GM12878 (cell line): ENCODE results near the gene ANLN. TPM values are rescaled to one million over a fixed set of nuclear protein-coding genes. Genes with fewer than 3 reads are reported as not detected.

Experiments used
- ATAC-seq: fragments of 200-7000 bp; cut with Tn5 transposase; 3 replicates; pipeline ENCODE4 v1.9.1; 2020; ENCODE audit warnings: mild to moderate bottlenecking, moderate library complexity
- BruUV-seq: library from RNA; stranded (reverse); fragments of 400-500 nt; replicated peaks from 2 replicates; lab custom pipeline; 2021; lab: Mats Ljungman, UMichigan
- CTCF ChIA-PET: fragments of 300-600 bp; sonication (Branson Sonifier 250); formaldehyde crosslinking; extraction: SDS; loops from one replicate; lab custom pipeline; 2021; ENCODE audit warnings: inconsistent platforms; lab: Yijun Ruan, JAX
- POLR2A ChIA-PET: fragments of 350-600 bp; formaldehyde crosslinking; extraction: SDS; loops from one replicate; lab custom pipeline; 2021; ENCODE audit warnings: inconsistent platforms; lab: Charles Lee
- RAD21 ChIA-PET: fragments of 300-600 bp; sonication (Branson Sonifier 250); formaldehyde crosslinking; loops from one replicate; lab custom pipeline; 2023; ENCODE audit warnings: antibody characterized with exemption; ENCODE audit not compliant: unreplicated experiment; lab: Charles Lee
- SMC1A ChIA-PET: fragments of 300-600 bp; sonication (Branson Sonifier 250); formaldehyde crosslinking; loops from one replicate; lab custom pipeline; 2023; ENCODE audit not compliant: unreplicated experiment, uncharacterized antibody; lab: Charles Lee
- DNase-seq: peaks from one replicate; pipeline ENCODE4 v3.0.0-alpha.2; 2011; ENCODE audit warnings: low read depth, low spot score
- FAIRE-seq: peaks from 3 replicates; lab custom pipeline; 2011; peaks lifted over from hg19 to GRCh38; lab: Jason Lieb, UNC
- H2AFZ ChIP-seq: 2 replicates; pipeline ENCODE4 v1.6.0; 2011; ENCODE audit warnings: low read depth, low read length, control low read depth; ENCODE audit not compliant: control insufficient read depth
- H3K27ac ChIP-seq: 2 replicates; pipeline ENCODE4 v1.5.1; 2011; ENCODE audit warnings: control low read depth; ENCODE audit not compliant: control insufficient read depth, insufficient read depth
- H3K27me3 ChIP-seq, 2 experiments: replicated peaks in 1 of 2; 2 replicates each; pipeline versions ENCODE4 v1.6.0 to v1.6.1; 2011; ENCODE audit warnings: low read length in 1 of 2; ENCODE audit not compliant: control insufficient read depth in 2 of 2, insufficient read depth in 2 of 2
- H3K36me3 ChIP-seq, 2 experiments: 2 replicates each; pipeline ENCODE4 v1.5.1; 2011; ENCODE audit warnings: low read length in 1 of 2; ENCODE audit not compliant: control insufficient read depth in 2 of 2, insufficient read depth in 2 of 2
- H3K4me1 ChIP-seq: 2 replicates; pipeline ENCODE4 v1.6.1; 2011; ENCODE audit warnings: mild to moderate bottlenecking, low read length, moderate library complexity, mixed read lengths; ENCODE audit not compliant: control insufficient read depth, insufficient read depth
- H3K4me2 ChIP-seq: 2 replicates; pipeline ENCODE4 v1.6.0; 2011; ENCODE audit warnings: control low read depth; ENCODE audit not compliant: control insufficient read depth, insufficient read depth
- H3K4me3 ChIP-seq: fragments of 200-600 bp; sonication (generic); 2 replicates; pipeline ENCODE4 v1.5.1; 2016
- H3K79me2 ChIP-seq: 2 replicates; pipeline ENCODE4 v1.6.0; 2011; ENCODE audit warnings: low read length; ENCODE audit not compliant: control insufficient read depth, insufficient read depth
- H3K9ac ChIP-seq: 2 replicates; pipeline ENCODE4 v1.8.0; 2011; ENCODE audit warnings: low read length, control low read depth, mixed read lengths; ENCODE audit not compliant: control insufficient read depth, insufficient read depth
- H3K9me3 ChIP-seq: replicated peaks from 3 replicates; pipeline ENCODE4 v1.5.1; 2011; ENCODE audit warnings: mild to moderate bottlenecking, low read length; ENCODE audit not compliant: control insufficient read depth, insufficient read depth
- H4K20me1 ChIP-seq: 2 replicates; pipeline ENCODE4 v1.6.0; 2011; ENCODE audit not compliant: control insufficient read depth, insufficient read depth
- CBX3 ChIP-seq: fragments of 200-600 bp; sonication (generic); IDR thresholded peaks from 2 replicates; pipeline ENCODE4 v1.6.1; 2016; ENCODE audit warnings: low read depth, borderline replicate concordance
- CBX5 ChIP-seq: sonication (generic); IDR thresholded peaks from 2 replicates; pipeline ENCODE4 v1.6.1; 2016; ENCODE audit warnings: low read depth, moderate library complexity, mild to moderate bottlenecking, inconsistent platforms
- CREB1 ChIP-seq: IDR thresholded peaks from 2 replicates; pipeline ENCODE4 v1.6.1; 2012; ENCODE audit warnings: low read depth, mild to moderate bottlenecking, inconsistent platforms
- EGR1 ChIP-seq, 2 experiments: IDR thresholded peaks; 1 replicate in 1 of 2; 2 replicates in 1 of 2; pipeline ENCODE4 v1.6.1; 2011 to 2012; ENCODE audit warnings: low read depth in 2 of 2, low read length in 2 of 2, borderline replicate concordance in 1 of 2, mild to moderate bottlenecking in 1 of 2, moderate library complexity in 1 of 2
- GATAD2B ChIP-seq: fragments of 450-650 bp; conservative IDR thresholded peaks from 2 replicates; pipeline ENCODE4 v1.6.1; 2017; ENCODE audit warnings: low read depth, mild to moderate bottlenecking, moderate library complexity
- MEF2A ChIP-seq: IDR thresholded peaks from 2 replicates; pipeline ENCODE4 v1.6.1; 2011; ENCODE audit warnings: low read depth, mild to moderate bottlenecking, low read length, moderate library complexity; ENCODE audit not compliant: insufficient read depth
- PML ChIP-seq: IDR thresholded peaks from 2 replicates; pipeline ENCODE4 v1.6.1; 2012; ENCODE audit warnings: low read length, inconsistent platforms
- POU2F2 ChIP-seq: IDR thresholded peaks from 3 replicates; pipeline ENCODE4 v1.6.1; 2011; ENCODE audit warnings: low read depth, mild to moderate bottlenecking, low read length, borderline replicate concordance
- SREBF1 ChIP-seq: IDR thresholded peaks from 2 replicates; pipeline ENCODE4 v1.6.1; 2012; ENCODE audit warnings: mild to moderate bottlenecking, low read length
- SUPT20H ChIP-seq: IDR thresholded peaks from 2 replicates; pipeline ENCODE4 v1.6.1; 2011; ENCODE audit warnings: low read depth, mild to moderate bottlenecking, low read length, moderate library complexity, borderline replicate concordance; ENCODE audit not compliant: control insufficient read depth
- TBL1XR1 ChIP-seq: IDR thresholded peaks from 2 replicates; pipeline ENCODE4 v1.6.1; 2012; ENCODE audit warnings: low read depth, low read length, improper control_type of control experiment
- ZNF217 ChIP-seq: fragments of 450-650 bp; IDR thresholded peaks from 2 replicates; pipeline ENCODE4 v1.6.1; 2017; ENCODE audit warnings: antibody characterized with exemption, mild to moderate bottlenecking
- ZNF24 ChIP-seq: fragments of 450-650 bp; IDR thresholded peaks from 2 replicates; pipeline ENCODE4 v1.6.1; 2017; ENCODE audit warnings: antibody characterized with exemption, mild to moderate bottlenecking
- WGBS: methylation state at CpG from one replicate; pipeline ENCODE4 v1.1.6; 2016; ENCODE audit warnings: low lambda C conversion rate; ENCODE audit not compliant: insufficient replicate concordance, insufficient coverage; ENCODE audit errors: missing lambda C conversion rate; 5-methylcytosine and 5-hydroxymethylcytosine counted together
- in situ Hi-C: fragments of 300-500 bp; cut with MboI; formaldehyde crosslinking; loops from 9 replicates; pipeline ENCODE4 v1.14.3; 2018; ENCODE audit warnings: mixed read lengths
- intact Hi-C: fragments of 100-400 bp; cut with micrococcal nuclease; formaldehyde crosslinking; loops from one replicate; pipeline ENCODE4 v1.14.2; 2022; ENCODE audit not compliant: unreplicated experiment
- polyA plus RNA-seq, 11 experiments: library from polyadenylated mRNA; depleted of rRNA in 4 of 11; unstranded in 6 of 11; stranded (reverse) in 5 of 11; fragments of >200 nt; fragmentation: Nextera tagmentation in 4 of 11; fragmentation: Illumina TruSeq in 1 of 11; extraction: Ambion mirVana in 4 of 11; extraction: Trizol in 1 of 11; gene quantifications; 1 replicate in 1 of 11; 2 replicates in 10 of 11; pipeline versions ENCODE4 v1.2.1 to v1.2.3, GENCODE V29; 2011 to 2016; ENCODE audit warnings: inconsistent platforms in 2 of 11, missing spikeins in 2 of 11, low read depth in 1 of 11
- total RNA-seq, 4 experiments: library from RNA; depleted of rRNA in 3 of 4; stranded (reverse); fragments of >200 nt in 3 of 4; fragmentation: Illumina TruSeq in 1 of 4; extraction: Trizol in 1 of 4; gene quantifications; 2 replicates each; pipeline versions ENCODE4 v1.2.1 to v1.2.3, GENCODE V29; 2013 to 2021
- TF ChIP-seq, protein P1 (sequence below): fragments of 450-650 bp; IDR thresholded peaks from 2 replicates; pipeline ENCODE4 v1.6.1; 2017; ENCODE audit warnings: antibody characterized with exemption, mild to moderate bottlenecking, moderate library complexity

Gene ANLN
- total and polyA plus RNA-seq, 10 of the 15 experiments (the other 5 are each of a cell fraction or from before 2014, with no cell fraction given): 9.5 to 32.1 (median 24.2) TPM

- H3K9ac ChIP-seq: no peak overlapping the region
- ChIA-PET CTCF (interaction anchor here (3.6 kb wide), 1 partner anchor 46 kb away, joined by 12 read pairs; no protein-coding TSS in a partner anchor), SMC1A (no interaction called here), RAD21 (no interaction called here), POLR2A (no interaction called here)
- H3K4me2 ChIP-seq: no peak overlapping the region
- BruUV-seq: no TSS peak
- peak overlapping the region; percentile 36 for H2AFZ ChIP-seq
- peaks cover 57% of the 10 kb centered on the region for H3K79me2 ChIP-seq
- H3K4me3 ChIP-seq: no peak overlapping the region
- intact Hi-C loops (no loop called here), in situ Hi-C loops (no loop called here)
- H4K20me1 ChIP-seq: no peaks in the 10 kb centered on the region
- H3K9me3 ChIP-seq: peaks cover 5% of the 10 kb centered on the region; the same call in 2 of the 3 replicates
- no peak for ATAC-seq
- peak; percentile 66; the same call in 1 of the 2 replicates for TF ChIP-seq CBX5
- TF ChIP-seq ZNF217: no peak
- TF ChIP-seq, all 136 proteins: peak for 1
- DNase-seq (no peak), FAIRE-seq (no peak)
- Histone ChIP-seq H3K36me3 (peaks cover 4 to 6% of the 10 kb centered on the region in 2 experiments; a peak in 3 of 4 replicates), H3K27me3 (no peaks in the 10 kb centered on the region), H3K27ac (no peak overlapping the region), H3K4me1 (no peaks in the 10 kb centered on the region)
- 100% methylated on average over 1 of the region's 1 CpG for WGBS
Measured at GRCh38 chr7:36395171-36395894, 5.7 kb downstream of the ANLN start.

DNA sequence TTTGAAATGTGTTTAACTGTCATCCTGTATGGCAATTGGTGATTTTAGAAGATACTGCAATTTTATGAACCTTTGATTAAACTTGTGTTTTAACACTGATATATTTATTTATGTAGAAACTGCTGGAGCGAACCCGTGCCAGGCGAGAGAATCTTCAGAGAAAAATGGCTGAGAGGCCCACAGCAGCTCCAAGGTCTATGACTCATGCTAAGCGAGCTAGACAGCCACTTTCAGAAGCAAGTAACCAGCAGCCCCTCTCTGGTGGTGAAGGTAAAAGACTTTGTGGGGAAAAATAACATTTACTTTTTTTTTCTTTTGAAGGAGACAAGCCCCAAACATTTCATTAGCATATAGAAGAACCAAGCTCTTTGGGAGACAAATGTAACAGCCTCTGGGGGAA, 6.5 kb downstream of the ANLN start:
- DNase-seq: no peak
- Histone ChIP-seq H3K4me2 (no peak overlapping the region), H3K27ac (no peak overlapping the region), H3K4me3 (no peak overlapping the region), H4K20me1 (no peaks in the 10 kb centered on the region), H3K9ac (no peak overlapping the region), H3K27me3 (no peaks in the 10 kb centered on the region), H3K4me1 (no peaks in the 10 kb centered on the region), H2AFZ (no peak overlapping the region; the same call in 1 of the 2 replicates), H3K36me3 (peaks cover 5 to 6% of the 10 kb centered on the region in 2 experiments; a peak in 3 of 4 replicates), H3K9me3 (peaks cover 5% of the 10 kb centered on the region; the same call in 2 of the 3 replicates), H3K79me2 (peaks cover 49% of the 10 kb centered on the region)
- WGBS: 72% methylated on average over 4 of the region's 4 CpGs
- FAIRE-seq: no peak
- in situ Hi-C loops: no loop called here
- no TSS peak for BruUV-seq
- no peak for ATAC-seq
- ChIA-PET POLR2A (no interaction called here), SMC1A (no interaction called here), CTCF (interaction anchor here (1.5 kb wide), 1 partner anchor 9 kb away, joined by 3 read pairs; no protein-coding TSS in a partner anchor), RAD21 (no interaction called here)
- intact Hi-C loops: no loop called here
- no peak for TF ChIP-seq GATAD2B
- TF ChIP-seq EGR1 (IDR thresholded peaks at IDR 0.05; ENCODE audit: borderline replicate concordance in 1 of 2, low read depth in 2 of 2, low read length in 2 of 2): no peak
- TF ChIP-seq TBL1XR1: no peak
- TF ChIP-seq SUPT20H: no peak
- no peak for TF ChIP-seq POU2F2
- TF ChIP-seq CREB1: no peak
- TF ChIP-seq CBX3: no peak
- TF ChIP-seq, protein P1, sequence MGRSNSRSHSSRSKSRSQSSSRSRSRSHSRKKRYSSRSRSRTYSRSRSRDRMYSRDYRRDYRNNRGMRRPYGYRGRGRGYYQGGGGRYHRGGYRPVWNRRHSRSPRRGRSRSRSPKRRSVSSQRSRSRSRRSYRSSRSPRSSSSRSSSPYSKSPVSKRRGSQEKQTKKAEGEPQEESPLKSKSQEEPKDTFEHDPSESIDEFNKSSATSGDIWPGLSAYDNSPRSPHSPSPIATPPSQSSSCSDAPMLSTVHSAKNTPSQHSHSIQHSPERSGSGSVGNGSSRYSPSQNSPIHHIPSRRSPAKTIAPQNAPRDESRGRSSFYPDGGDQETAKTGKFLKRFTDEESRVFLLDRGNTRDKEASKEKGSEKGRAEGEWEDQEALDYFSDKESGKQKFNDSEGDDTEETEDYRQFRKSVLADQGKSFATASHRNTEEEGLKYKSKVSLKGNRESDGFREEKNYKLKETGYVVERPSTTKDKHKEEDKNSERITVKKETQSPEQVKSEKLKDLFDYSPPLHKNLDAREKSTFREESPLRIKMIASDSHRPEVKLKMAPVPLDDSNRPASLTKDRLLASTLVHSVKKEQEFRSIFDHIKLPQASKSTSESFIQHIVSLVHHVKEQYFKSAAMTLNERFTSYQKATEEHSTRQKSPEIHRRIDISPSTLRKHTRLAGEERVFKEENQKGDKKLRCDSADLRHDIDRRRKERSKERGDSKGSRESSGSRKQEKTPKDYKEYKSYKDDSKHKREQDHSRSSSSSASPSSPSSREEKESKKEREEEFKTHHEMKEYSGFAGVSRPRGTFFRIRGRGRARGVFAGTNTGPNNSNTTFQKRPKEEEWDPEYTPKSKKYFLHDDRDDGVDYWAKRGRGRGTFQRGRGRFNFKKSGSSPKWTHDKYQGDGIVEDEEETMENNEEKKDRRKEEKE: no peak
- TF ChIP-seq PML: no peak
- no peak for TF ChIP-seq SREBF1
- TF ChIP-seq MEF2A: no peak
- TF ChIP-seq ZNF24: no peak
